Loucy (cell line): ENCODE data around the gene PPIE.

Source experiments
- H2AFZ ChIP-seq: fragments of 200-600 bp; sonication (generic); 2 replicates; pipeline ENCODE4 v1.6.0; 2016; ENCODE audit warnings: antibody characterized with exemption, mild to moderate bottlenecking, low read length, moderate library complexity
- H3F3A ChIP-seq: fragments of 200-600 bp; 2 replicates; pipeline ENCODE4 v1.6.0; 2016; ENCODE audit warnings: antibody characterized with exemption, low read depth, mild to moderate bottlenecking
- H3K27me3 ChIP-seq: fragments of 200-600 bp; sonication (generic); 2 replicates; pipeline ENCODE4 v1.6.1; 2014; ENCODE audit warnings: low read length, mild to moderate bottlenecking; ENCODE audit not compliant: insufficient read depth, poor library complexity, severe bottlenecking
- H3K36me3 ChIP-seq: fragments of 200-600 bp; sonication (generic); 2 replicates; pipeline ENCODE4 v1.6.1; 2016; ENCODE audit warnings: low read length; ENCODE audit not compliant: insufficient read depth
- H3K4me1 ChIP-seq: fragments of 200-600 bp; sonication (generic); 2 replicates; pipeline ENCODE4 v1.5.1; 2014; ENCODE audit warnings: low read length, mild to moderate bottlenecking; ENCODE audit not compliant: insufficient read depth, poor library complexity, severe bottlenecking
- H3K4me2 ChIP-seq: fragments of 200-600 bp; sonication (generic); 2 replicates; pipeline ENCODE4 v1.6.0; 2014; ENCODE audit warnings: antibody characterized with exemption, low read length, low read depth, mild to moderate bottlenecking; ENCODE audit not compliant: poor library complexity, severe bottlenecking
- H3K4me3 ChIP-seq: fragments of 200-600 bp; sonication (generic); 2 replicates; pipeline ENCODE4 v1.5.1; 2014; ENCODE audit warnings: low read length, mild to moderate bottlenecking, mixed read lengths; ENCODE audit not compliant: poor library complexity, severe bottlenecking
- H3K79me2 ChIP-seq: fragments of 200-600 bp; sonication (generic); 2 replicates; pipeline ENCODE4 v1.6.1; 2014; ENCODE audit warnings: low read length; ENCODE audit not compliant: insufficient read depth
- H3K9ac ChIP-seq: fragments of 200-600 bp; sonication (generic); 2 replicates; pipeline ENCODE4 v1.6.0; 2014; ENCODE audit warnings: mild to moderate bottlenecking, low read depth, low read length, moderate library complexity; ENCODE audit not compliant: poor library complexity, severe bottlenecking
- H3K9me2 ChIP-seq: fragments of 200-600 bp; sonication (generic); replicated peaks from 2 replicates; pipeline ENCODE4 v1.6.1; 2016; ENCODE audit warnings: low read depth, low read length, mixed read lengths
- H3K9me3 ChIP-seq: fragments of 200-600 bp; sonication (generic); 2 replicates; pipeline ENCODE4 v1.6.1; 2014; ENCODE audit warnings: mild to moderate bottlenecking, antibody characterized with exemption, low read length, low read depth; ENCODE audit not compliant: insufficient read depth
- H4K20me1 ChIP-seq: fragments of 200-600 bp; sonication (generic); 2 replicates; pipeline ENCODE4 v1.6.0; 2014; ENCODE audit warnings: antibody characterized with exemption, low read length, mild to moderate bottlenecking; ENCODE audit not compliant: insufficient read depth, poor library complexity, severe bottlenecking
- EZH2phosphoT487 ChIP-seq: fragments of 200-600 bp; IDR thresholded peaks from 2 replicates; pipeline ENCODE4 v1.6.1; 2018; ENCODE audit warnings: antibody characterized with exemption, mild to moderate bottlenecking, moderate library complexity, borderline replicate concordance
- TF ChIP-seq, protein P1 (sequence below): fragments of 200-600 bp; sonication (generic); conservative IDR thresholded peaks from 2 replicates; pipeline ENCODE4 v1.5.1; 2014; ENCODE audit warnings: mild to moderate bottlenecking, antibody characterized with exemption, low read length

The PPIE gene

DNA sequence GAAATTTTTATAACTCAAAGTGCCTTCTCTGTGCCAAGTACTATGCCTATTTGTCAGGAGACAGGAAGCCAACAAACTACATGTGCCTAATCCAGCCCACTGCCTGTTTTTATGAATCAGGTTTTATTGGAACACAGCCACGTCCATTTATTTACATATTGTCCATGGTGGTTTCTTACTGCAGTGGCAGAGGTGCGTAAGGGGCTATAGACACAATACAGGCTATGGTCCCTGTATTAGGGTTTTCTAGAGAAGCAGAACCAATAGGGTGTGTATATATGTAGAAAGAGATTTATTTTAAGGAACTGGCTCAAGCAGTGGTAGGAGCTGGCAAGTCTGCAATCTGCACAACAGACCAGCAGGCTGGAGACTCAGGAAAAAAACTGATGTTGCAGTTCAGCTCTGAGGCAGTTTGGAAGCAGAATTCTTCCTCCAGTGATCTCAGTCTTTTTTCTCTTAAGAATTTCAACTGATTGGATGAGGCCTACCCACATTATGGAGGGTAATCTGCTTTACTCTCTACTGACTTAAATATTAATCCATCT lies 15.4 kb downstream of the PPIE start:
- H3F3A ChIP-seq: no peaks in the 10 kb centered on the region
- H3K36me3 ChIP-seq: peaks cover 47% of the 10 kb centered on the region; the same call in 1 of the 2 replicates
- H3K4me2 ChIP-seq: no peak overlapping the region
- no peaks in the 10 kb centered on the region for H3K27me3 ChIP-seq
- H2AFZ ChIP-seq: no peak overlapping the region
- H3K79me2 ChIP-seq: no peaks in the 10 kb centered on the region
- no peaks in the 10 kb centered on the region for H3K9me3 ChIP-seq
- TF ChIP-seq, protein P1, sequence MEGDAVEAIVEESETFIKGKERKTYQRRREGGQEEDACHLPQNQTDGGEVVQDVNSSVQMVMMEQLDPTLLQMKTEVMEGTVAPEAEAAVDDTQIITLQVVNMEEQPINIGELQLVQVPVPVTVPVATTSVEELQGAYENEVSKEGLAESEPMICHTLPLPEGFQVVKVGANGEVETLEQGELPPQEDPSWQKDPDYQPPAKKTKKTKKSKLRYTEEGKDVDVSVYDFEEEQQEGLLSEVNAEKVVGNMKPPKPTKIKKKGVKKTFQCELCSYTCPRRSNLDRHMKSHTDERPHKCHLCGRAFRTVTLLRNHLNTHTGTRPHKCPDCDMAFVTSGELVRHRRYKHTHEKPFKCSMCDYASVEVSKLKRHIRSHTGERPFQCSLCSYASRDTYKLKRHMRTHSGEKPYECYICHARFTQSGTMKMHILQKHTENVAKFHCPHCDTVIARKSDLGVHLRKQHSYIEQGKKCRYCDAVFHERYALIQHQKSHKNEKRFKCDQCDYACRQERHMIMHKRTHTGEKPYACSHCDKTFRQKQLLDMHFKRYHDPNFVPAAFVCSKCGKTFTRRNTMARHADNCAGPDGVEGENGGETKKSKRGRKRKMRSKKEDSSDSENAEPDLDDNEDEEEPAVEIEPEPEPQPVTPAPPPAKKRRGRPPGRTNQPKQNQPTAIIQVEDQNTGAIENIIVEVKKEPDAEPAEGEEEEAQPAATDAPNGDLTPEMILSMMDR: no peak
- TF ChIP-seq EZH2phosphoT487: no peak
- H3K4me3 ChIP-seq: no peak overlapping the region
- H4K20me1 ChIP-seq: no peaks in the 10 kb centered on the region
- H3K4me1 ChIP-seq: no peaks in the 10 kb centered on the region
- no peak overlapping the region for H3K9ac ChIP-seq
- H3K9me2 ChIP-seq: no peaks in the 10 kb centered on the region

GRCh38 chr1:39754906-39755504 lies 16.3 kb downstream of the PPIE start:
- H3K4me2 ChIP-seq: no peak overlapping the region

GRCh38 chr1:39755965-39756659 lies 17.4 kb downstream of the PPIE start:
- Histone ChIP-seq H3K79me2 (no peaks in the 10 kb centered on the region), H3K27me3 (no peaks in the 10 kb centered on the region), H3K4me3 (no peak overlapping the region), H2AFZ (no peak overlapping the region), H3K36me3 (peaks cover 30% of the 10 kb centered on the region; the same call in 1 of the 2 replicates), H3K4me2 (no peak overlapping the region), H4K20me1 (no peaks in the 10 kb centered on the region), H3K9me2 (no peaks in the 10 kb centered on the region), H3K9ac (no peak overlapping the region), H3K9me3 (no peaks in the 10 kb centered on the region), H3F3A (no peaks in the 10 kb centered on the region), H3K4me1 (no peaks in the 10 kb centered on the region)
- no peak for TF ChIP-seq EZH2phosphoT487
- TF ChIP-seq, protein P1: no peak

More at GRCh38 chr1:39754906-39755504, 16.3 kb downstream of the PPIE start:
- Histone ChIP-seq H3K9me3 (no peaks in the 10 kb centered on the region), H2AFZ (no peak overlapping the region), H3K4me1 (no peaks in the 10 kb centered on the region), H3K79me2 (no peaks in the 10 kb centered on the region), H3F3A (no peaks in the 10 kb centered on the region), H3K27me3 (no peaks in the 10 kb centered on the region), H3K4me3 (no peak overlapping the region), H3K9ac (no peak overlapping the region), H4K20me1 (no peaks in the 10 kb centered on the region), H3K9me2 (no peaks in the 10 kb centered on the region), H3K36me3 (peaks cover 40% of the 10 kb centered on the region; the same call in 1 of the 2 replicates)
- TF ChIP-seq, protein P1: no peak
- TF ChIP-seq EZH2phosphoT487: no peak
